ENCODE data around the gene EIF3D. TPM values are rescaled to one million over a fixed set of nuclear protein-coding genes. Genes with fewer than 3 reads are reported as not detected.
A peak's percentile ranks its signal among the peaks of the same experiment; 100 is the strongest.

The EIF3D gene
- total and polyA plus RNA-seq, 2 of the 4 experiments (the other 2 are of a cell fraction), result 339 to 746 TPM

DNA sequence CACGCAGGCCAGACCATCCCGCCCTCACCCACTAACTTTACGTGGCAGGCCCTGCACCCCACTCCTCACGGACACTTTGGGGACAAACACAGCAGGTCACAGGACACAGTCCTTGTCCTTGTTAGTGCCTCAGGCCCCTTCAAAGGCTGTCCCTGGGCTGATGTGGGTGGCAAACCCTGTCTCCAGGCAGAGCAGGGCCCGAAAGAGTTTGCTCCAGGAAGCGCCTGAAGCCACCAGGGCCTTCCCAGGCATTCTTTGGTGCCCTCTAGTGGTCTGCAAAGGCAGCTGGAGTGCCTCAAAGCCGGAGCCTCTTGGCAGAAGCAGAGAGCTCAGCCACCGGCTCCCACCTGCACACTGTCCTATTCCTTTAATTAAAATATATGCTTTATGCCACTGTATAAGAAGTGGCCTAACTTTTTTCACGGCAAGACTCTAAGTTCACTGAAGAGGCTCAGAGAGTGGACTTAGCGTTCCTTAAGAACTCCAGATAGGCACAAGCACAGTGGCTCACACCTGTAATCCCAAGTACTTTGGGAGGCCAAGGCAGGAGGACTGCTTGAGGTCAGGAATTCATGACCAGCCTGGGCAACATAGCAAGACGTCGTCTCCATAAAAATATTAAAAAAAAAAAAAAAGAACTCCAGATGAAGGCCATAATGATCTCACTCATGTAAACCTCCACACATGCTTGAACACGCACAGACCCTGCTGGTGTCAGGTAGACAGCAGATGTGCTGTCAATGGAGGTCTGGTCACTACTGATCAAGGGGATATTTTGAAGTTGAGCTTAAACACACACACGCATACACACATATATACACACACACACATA is 58.6 kb downstream of the EIF3D start (continued):
- TF ChIP-seq RCOR1 (IDR thresholded peaks at IDR 0.05; ENCODE audit: insufficient replicate concordance, low read length) (peak; percentile 59), FOS (IDR thresholded peaks at IDR 0.05; ENCODE audit: low read depth, low read length) (no peak), MAZ (IDR thresholded peaks at IDR 0.05; ENCODE audit: borderline replicate concordance, low read depth, low read length) (peak; percentile 24; the same call in 1 of the 2 replicates)

Data from IMR-90 (cell line).